HuH-7.5 (cell line): ENCODE results near the gene RPS27L.

ENCODE experiments used
- DNase-seq: peaks from one replicate; pipeline ENCODE4 v3.0.0; 2011; ENCODE audit warnings: low spot score

RPS27L gene

GRCh38 chr15:63188247-63188925 is 31.1 kb upstream of the RPS27L start:
- no peak for DNase-seq

GRCh38 chr15:63187589-63188226 is 30.4 kb upstream of the RPS27L start:
- DNase-seq: no peak

DNA sequence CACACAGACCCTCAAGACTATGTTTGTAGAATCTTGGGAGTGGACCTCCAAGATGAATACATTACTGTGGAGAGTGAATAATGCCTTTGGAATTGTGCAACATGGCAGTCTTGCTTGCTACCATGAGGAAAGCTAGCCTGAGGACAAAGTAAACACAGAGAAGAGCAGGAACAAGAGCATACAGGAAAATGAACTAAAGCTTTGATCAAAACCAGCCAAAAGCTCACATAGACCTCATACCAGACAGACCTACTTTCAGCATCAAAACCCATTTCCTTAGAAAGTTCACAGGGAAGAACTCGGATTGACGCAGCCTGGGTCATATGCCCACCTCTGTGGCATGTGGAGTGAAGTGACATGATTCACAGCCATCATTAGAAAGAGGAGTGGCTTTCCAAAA is 28.8 kb upstream of the RPS27L start:
- DNase-seq: no peak

DNA sequence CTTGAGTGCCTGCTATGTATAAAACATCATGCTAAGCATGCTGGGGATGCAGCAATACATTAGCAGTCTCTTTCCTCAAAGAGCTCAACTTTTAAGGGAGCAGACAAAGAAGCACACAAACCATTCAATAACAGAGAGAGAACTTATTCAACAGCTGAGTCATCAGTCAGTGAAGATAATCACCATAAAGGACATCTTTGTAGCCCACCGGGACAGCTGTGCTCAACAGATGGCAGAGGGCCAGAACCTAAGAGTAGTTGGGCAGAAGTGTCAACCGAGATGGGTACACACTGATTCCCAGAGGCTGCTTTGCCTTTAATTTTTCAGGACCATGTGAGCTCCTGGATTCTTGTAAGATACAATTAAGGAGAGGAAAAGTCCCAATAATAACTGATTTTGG is 27.9 kb upstream of the RPS27L start:
- no peak for DNase-seq

DNA sequence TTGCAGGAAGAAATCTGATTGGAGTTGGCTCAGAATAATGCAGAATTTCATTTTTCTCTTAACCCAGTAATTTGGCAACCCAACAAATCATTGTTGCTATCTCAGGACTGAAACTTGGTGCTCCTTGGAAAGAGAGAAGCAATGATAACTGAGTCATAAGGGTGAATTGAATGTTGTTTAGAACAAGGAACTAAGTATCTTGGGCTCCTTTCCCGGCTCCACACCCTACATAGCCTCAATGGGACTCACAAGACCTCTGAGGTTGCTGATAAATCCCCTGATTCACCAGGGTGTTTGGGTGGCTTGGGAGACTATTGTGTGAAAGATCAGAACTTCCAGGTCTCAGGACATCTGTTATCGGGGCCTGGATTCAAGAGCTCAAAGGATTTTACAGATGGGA is 24.4 kb upstream of the RPS27L start:
- DNase-seq: no peak

DNA sequence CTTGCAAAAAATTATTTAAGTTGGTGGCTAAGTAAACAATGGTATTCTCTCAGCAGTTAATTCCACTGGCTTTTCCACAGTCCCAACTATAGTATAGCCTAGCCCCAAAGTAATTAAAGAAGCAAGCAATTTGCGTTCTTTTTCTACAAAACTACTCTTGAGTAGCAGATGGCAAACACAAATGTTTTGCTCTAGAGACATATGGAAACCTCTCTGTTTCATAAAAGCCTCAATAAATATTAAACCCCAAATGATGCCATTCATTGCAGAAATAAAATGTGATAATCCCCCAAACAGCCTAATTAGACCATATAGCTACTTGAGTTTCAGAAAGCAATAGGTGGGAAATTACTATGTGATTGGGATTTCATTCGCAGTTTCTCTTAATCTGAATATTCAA is 23.5 kb upstream of the RPS27L start:
- DNase-seq: no peak

- no peak for DNase-seq
Measured at GRCh38 chr15:63178034-63178433, 20.8 kb upstream of the RPS27L start.

DNA sequence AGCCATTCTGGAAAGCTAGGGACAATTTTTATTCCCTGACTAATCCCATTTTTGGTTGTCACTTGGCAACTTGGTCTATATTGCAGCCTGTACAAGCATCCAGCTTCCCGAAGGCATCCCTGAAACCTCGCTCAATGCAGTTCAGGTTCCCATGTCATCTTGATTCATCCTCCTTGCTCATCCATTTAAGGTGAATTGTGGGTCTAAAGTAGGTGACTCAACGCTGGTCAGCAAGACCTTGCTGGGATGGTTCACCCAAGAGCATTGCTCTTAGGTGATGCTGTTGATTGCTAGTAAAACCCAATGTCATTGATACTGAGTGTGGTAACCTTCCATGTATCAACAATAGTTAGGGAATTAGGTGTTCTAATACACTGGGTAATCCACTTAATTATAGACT is 19.0 kb upstream of the RPS27L start:
- no peak for DNase-seq

GRCh38 chr15:63172851-63173451 is 15.7 kb upstream of the RPS27L start:
- DNase-seq: no peak

- no peak for DNase-seq
Measured at GRCh38 chr15:63172376-63172775, 15.1 kb upstream of the RPS27L start.

DNA sequence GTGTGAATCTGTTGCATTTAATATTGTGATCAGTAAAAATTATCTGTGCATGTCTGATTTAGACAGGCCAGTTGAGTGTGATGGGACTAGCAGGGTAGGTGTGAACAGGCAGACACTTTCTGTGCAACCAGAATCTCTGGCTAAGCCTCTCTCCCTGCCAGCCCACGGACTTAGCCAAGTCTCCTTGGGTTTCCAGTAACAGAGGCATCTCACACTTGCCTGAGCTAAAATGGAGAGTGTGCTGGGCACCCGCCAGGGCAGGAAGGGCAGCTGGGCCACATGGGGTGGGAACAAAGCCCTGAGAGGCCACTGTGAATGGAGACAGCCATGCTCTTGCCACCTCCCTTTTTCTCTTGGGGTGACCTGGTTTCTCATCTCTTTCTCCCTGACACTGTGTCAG is 12.5 kb upstream of the RPS27L start:
- DNase-seq: no peak

GRCh38 chr15:63166219-63166618 is 8.9 kb upstream of the RPS27L start:
- DNase-seq: no peak

DNA sequence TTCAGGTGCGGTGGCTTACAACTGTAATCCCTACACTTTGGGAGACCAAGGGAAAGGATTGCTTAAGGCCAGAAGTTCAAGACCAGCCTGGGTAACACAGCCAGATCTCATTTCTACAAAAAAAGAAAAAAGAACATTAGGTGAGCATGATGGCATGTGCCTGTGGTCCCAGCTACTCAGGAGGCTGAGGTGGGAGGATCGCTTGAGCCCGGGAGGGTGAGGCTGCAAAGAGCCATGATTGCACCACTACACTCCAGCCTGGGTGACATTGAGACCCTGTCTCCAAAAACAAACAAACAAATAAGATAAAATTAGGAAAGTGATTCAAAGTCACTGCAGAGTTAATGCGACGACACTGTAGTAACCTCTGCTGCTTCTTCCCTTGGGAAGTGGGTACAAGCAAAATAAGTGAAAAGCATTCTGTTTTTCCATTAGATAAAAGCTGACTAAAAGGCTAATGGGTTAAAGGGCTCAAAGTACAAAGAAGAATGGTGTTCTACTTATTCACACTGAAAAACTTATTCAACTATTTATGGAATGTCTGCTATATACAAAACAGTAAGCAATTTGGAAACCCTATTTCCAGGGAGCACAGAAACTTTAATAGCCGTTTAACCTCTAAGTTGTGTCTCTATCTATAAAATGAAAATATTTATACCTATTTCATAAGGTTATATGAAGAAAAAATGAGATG is 8.0 kb upstream of the RPS27L start:
- no peak for DNase-seq

GRCh38 chr15:63163217-63163616 is 5.9 kb upstream of the RPS27L start:
- no peak for DNase-seq

GRCh38 chr15:63160638-63161037 is 3.4 kb upstream of the RPS27L start:
- DNase-seq: no peak

GRCh38 chr15:63157891-63158431 is 684 bp upstream of the RPS27L start:
- peak; percentile 38 for DNase-seq

DNA sequence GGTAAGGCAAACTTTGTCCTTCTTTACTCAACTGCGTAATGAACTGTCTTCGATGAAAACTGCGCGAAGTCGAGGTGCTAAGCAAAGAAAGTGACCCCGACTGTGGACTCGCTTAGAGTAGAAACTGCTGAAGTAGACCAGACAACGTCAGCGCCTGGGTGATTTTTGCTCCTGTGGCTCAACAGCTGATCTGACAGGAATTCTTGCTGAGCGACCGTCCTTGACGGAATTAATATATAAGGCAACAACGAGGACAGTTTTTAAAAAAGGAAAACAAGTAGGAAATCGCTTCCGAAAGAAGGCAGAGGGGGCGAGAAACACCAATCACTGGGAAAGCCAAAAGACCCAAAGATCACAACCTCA is 541 bp downstream of the RPS27L start:
- peak; percentile 16 for DNase-seq

DNA sequence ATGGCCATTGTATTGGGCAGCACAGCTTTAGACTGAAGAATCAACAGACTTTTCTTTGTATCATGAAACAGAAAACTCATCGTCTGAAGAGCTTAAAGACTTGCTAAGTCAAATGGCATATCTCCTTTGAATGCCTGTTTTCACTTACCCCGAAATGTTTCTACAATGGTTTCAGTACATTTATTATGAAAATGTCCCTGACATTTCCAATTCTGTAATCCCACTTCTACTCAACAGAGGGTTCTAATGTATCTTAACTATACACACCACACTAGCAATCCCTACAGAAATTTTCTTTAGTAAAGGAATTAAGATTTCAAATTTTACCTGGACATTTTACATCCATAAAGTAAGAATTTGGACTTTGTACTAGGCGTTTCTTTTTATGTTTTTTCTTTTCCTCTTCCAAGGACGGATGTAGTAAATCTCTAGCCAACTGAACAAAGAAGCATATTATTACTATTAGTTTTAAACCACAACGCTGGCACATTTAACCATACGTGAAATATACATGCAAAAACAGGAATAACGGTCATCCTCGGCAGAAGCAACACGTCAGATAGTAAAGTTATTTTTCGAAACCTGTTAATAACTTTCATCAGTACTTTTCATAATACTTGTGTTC is 1.1 kb downstream of the RPS27L start:
- DNase-seq: no peak

GRCh38 chr15:63155486-63155885 is 1.8 kb downstream of the RPS27L start:
- DNase-seq: no peak

GRCh38 chr15:63151665-63152064 is 5.6 kb downstream of the RPS27L start:
- DNase-seq: no peak

DNA sequence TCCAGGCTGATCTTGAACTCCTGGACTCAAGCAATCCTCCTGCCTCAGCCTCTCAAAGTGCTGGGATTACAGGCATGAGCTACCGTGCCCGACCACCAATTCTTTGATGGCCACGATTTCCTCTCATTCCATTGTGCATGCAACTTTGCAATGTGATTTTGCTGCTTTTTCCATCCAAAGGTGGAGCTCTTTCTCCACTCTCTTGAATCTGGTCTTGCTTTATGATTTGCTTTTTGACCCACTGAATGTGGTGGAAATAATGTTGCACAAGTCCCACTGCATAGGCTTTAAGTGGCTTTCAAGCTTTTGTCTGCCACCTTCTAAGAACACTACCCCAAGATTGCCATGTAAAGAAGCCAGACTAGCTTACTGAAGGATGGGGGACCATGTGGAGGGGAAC is 10.6 kb downstream of the RPS27L start:
- DNase-seq: no peak

DNA sequence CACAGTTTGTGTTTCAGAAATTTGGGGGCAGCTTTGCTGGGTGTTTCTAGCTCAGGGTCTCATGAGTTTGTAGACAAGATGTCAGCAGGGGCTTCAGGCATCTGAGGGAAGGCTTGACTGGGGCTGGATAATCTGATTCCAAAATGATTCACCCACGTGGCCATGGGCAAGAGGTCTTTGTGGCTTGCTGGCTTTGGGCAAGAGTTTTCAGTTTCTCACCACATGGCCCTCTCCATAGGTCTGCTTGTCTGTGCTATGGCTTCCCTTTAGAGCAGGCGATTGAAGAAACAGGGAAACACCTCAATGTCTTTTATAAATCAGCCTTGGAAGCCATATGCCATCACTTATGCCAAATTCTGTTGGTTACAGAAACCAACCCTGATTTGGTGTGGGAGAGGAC is 11.9 kb downstream of the RPS27L start:
- no peak for DNase-seq
